GM03348 (cell line): ENCODE data around the gene DNAH9.

Experiments
- DNase-seq: peaks from one replicate; pipeline ENCODE4 v3.0.0; 2012; ENCODE audit warnings: low spot score

Gene DNAH9

DNA sequence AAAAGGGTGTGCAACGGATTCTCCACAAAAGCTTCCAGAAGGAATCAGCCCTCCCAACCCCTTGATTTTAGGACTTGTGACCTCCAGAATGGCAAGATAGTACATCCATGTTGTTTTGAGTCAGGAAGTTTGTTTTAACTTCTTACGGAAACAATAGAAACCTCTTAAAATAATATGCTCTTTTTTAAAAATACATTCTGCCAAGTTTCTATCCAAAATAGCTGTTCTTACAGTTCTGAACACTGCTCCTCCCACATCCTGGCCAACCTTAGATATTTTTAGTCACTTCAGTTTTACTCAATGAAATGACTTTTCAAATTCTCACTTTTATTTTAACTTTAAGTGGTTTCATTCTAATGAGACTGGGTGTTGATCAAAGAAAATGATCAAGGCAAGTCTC lies 242.6 kb downstream of the DNAH9 start:
- no peak for DNase-seq

DNA sequence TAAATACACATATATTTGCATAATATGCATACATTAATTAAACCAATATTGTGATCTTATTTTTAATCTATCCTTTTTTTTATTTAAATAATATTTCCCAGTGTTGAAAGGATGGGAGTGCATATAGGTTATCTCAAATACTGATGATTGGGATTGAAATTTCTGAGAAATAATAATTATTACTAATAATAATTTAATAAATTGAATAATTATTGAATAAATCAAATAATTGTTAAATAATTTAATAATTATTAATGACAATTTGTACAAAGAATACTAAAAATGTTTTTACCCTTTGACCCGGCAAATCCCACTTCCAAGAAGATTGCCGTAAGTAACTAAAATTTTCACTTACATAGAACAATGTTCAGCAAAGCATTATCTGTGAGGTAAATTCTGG lies 250.1 kb downstream of the DNAH9 start:
- DNase-seq, result no peak

DNA sequence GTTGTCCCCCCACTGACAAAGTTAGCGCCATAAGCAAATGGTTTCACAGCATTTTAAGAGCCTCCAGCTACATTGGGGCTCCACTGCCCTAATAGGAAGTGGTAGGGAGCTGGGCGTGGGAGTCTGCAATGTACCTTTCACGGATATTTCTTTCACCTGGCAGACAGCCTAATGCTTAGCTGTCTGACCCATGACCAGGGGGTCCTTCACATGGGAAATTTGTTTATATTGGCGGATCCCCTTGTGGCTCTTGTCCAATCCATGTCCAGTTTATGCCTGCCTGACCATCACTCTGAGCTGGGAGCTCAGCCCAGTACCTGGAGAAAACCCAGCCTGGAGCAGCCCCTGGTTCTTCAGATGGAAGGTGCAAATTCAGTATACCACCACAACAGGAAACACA lies 254.0 kb downstream of the DNAH9 start:
- no peak for DNase-seq

DNA sequence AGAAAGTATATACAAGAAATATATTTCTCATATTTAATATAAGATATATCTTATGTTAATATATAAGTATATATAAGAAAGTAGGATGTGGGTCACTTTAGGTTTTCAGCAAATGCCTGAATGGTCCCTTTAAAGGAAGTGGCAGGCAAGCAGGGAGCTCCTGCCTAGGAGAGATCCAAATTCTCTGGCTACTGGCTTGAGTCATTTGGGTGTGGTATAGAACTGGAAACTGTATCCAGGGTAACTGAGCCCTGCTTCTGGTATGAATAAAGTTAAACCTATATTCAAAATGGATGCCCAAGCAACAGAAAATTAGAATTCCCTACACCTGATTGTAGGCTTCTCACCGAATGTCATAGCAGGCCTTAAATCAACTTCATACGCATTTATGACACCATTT lies 254.6 kb downstream of the DNAH9 start:
- DNase-seq, result no peak

DNA sequence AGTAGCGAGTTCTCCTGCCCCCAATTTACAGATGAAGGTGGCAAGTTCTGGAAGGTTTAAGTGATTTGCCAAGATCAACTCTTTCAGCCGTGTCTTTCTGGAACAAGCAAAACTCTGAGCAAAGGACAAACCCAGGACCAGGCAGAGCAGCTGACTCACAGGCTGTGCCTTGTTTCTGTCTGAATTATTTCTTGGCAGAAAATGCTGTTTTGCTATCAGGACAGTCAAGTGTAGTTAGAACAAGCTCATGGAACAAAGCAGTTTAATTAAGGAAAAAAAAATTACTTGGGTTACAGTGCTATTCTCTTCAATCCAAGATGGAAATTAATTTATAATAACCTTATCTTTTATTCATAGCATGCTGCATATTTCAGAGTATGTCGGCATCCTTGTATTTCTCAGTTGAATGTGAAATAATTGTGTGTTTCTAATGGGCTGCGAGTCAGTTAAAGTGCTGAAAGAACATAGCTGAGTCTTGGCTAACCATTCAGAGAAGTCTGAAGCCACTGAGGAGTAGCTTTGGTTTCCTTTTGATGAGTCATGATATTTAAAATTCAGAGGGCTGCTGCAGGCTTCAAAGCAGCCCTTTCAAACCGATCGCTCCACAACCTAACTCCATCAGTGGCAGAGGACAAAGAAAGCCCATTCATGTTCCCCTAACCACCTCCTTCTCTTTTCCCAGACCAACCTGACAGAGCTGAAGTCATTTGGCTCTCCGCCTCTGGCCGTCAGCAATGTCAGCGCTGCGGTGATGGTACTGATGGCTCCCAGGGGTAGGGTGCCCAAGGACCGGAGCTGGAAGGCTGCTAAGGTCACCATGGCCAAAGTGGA lies 255.3 kb downstream of the DNAH9 start:
- DNase-seq, result no peak

DNA sequence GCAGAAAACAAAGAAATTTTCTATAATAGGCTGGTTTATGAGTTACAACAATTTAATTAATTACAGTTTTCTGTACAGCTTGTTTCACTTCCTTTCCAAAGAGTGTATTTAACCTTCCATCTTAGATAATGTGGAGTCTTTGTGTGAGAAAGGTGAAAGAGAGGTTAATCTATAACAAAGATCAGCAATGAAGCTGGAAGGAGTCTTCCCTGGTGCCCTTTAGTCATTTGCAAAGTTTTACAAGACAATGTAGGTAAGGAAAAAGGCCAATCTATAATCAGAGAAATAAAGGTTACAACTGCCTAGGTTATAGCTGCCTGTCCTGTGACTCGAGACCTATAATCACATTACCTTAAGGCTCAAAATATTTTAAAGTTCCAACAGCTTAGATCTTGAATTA lies 257.0 kb downstream of the DNAH9 start:
- DNase-seq, result no peak

DNA sequence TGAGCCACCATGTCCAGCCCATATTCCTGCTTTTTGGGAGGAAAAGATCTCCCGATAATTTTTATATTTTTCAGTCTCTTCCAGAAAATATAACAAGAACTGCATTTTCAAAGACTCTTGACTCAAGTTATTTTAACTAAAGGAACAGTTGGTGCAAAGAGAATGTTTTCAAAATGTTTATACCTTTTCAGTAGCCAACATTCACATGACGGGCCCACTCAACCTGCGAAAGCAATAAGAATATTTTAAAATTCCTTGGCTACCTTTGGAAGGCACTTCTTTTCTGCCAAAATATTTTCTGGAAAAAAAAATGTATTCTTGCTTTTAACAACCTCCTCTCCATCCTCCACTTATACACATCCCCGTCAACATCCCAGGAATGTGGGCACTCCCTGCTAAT lies 258.7 kb downstream of the DNAH9 start:
- no peak for DNase-seq

DNA sequence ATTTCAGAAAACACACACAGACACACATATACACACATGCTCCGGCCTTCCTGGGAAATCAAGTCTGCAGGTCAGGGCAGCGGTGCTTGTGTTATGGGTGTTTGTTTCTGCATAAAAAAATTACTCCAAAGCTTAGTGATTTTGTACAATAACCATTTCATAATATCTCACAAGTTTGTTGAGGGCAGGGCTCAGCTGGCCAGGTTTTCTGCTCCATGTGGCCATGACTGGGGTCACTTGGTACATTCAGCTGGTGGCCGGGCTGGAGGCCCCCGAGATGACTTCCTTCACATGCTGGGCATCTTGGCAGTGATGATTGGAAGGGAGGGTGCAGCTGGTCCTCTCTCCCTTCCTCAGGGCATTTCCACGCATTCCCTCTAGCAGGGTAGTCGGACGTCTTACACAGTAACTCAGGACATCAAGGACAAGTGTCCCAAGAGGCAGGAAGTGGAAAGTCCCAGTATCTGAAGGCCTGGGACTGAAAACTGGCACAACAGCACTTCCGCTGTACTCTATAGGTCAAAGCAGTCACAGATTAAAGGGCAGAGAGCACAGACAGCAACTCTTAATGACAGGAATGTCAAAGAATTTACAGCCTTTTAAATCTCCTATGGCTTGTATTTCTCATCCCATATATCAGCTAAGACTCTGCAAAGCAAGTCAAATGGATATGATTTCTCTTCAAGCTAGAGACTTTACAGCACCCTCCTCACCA lies 271.6 kb downstream of the DNAH9 start:
- no peak for DNase-seq

DNA sequence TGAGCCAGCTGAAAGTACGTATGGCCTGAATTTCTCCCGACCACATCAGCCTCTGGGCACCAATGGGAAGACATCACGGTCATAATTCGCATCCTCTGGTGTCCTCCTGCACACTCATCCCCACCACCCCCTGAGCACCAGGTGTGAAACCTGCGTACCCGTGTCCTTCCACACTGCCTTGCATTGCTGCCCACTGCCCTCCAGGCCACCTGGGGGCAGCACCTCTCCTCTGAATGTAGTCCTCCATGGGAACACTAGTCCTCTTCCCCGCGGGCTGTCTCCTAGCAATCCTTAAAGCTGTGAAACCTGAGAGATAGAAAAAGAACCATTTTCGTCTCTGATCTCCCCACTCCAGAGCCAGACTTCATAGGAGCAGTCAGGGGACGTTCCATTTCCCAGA lies 273.5 kb downstream of the DNAH9 start:
- DNase-seq, result no peak

DNA sequence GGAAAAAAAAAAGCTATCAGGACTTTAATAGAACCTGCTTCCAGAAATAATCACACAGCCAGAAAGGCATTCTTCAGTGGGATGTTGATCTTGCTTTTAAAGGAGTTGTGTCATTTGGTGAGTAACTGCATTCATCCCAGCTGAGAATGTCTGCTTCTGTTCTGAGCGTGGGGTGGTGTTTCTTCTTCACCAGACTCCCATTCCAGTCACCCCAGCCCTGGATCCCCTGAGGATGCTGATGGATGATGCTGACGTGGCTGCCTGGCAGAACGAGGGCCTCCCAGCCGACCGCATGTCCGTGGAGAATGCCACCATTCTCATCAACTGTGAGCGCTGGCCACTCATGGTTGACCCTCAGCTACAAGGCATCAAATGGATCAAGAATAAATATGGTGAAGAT lies 276.5 kb downstream of the DNAH9 start:
- DNase-seq, result no peak

DNA sequence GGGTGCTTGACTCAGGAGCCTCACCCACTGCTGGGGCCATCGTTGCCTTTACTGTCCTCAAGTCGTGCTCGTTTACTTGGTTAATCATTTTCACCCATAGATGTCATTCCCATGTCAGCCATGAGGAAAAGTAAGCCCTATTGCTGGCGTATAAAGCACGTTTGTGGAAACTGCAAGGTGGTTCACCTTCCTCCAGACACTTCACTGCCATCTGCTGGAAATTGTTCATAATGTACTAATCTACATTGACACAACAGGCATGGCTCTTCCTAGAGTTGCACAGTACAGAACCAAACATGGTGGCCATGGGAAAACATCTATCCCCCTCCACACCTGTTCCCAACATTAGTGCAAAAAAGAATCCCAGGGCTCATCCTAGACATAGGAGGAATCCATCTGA lies 282.4 kb downstream of the DNAH9 start:
- DNase-seq, result no peak

DNA sequence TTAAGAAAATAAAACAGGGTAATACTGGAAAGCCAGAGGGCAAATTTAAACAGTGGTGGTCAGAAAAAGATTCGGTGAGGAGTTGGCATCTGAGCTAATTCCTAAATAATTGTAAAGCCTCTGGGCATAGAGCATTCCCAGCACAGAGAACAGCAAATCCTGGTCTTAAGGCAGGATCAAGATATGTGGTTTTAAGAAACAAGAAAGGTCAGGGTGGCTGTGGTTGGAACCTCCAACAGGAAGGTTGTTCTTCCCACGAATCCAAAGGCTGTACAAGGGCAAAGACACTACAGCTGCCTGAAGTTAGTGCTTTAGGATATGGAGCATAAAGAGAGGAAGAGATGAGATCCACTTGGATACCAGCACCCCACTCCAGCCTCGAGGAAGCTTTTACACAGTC lies 284.4 kb downstream of the DNAH9 start:
- no peak for DNase-seq

DNA sequence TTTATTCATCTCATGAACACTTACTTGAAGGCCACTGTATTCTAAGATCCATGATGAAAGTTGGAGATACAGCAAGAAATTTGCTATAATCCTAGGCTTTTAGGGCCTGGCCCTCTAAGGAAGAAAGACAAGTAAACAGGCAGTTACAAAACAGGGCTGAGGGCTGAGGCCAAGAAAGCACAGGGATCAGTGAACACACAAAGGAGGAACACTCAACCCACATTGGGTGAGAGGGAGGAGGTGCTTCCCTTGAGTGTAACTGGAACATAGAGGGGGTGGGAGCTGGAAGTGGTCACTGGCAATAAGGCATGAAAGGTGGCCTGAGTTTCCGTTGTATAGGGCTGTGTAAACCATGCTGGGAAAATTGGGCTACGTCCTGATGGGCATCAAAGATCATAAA lies 286.8 kb downstream of the DNAH9 start:
- DNase-seq, result no peak

DNA sequence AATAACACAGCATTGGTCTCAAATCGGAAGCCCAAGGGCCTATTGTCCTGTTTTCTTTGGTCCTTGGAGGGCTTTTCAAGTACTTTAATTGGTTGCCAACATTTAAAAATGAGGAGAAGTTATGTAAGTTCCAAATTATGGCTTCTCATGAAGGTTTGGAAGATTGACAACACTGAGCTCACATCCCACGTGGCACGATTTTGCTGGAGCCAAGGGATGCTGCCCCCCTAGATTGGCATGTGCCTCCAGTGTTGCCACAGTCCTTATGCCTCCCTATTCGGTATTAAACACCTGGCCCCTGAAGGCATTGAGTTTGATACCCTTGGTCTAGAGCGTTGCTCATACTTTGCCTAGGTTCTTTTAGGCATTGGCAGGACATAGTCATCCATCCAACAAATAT lies 291.0 kb downstream of the DNAH9 start:
- DNase-seq, result no peak

DNA sequence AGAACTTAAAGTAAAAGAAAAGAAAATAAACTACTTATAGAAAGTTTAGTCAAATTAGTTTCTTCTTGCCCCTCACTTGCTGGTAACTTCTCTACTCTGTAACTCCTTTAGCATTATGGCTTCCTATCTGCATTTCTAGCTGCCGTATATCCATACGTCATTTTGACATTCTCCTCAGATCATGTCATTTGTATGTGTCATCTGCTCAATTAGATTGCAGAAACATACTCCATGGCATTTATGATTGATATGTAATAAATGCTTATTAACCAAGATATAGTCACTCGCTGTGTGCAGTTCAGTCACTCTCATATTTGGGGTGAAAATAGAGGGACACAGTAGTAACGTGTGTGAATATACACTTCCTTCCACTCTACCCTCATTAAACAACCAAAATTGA lies 295.6 kb downstream of the DNAH9 start:
- DNase-seq, result no peak

DNA sequence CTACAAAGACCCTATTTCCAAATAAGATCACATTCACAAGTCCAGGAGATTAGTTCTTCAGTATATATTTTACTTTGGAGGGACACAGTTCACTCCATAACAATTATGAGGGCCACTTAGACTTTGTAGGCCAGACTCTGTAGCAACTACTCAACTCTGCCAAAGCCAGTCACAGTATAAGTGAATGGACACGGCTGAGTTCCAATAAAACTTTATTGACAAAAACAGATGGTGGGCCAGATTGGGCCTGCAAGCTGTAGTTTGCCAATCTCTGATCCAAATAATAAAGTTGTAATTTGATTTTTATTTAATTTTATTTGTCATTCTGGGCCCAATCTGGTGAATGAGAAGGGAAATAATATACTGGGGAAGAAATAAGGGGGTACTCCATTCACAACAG lies 297.9 kb downstream of the DNAH9 start:
- DNase-seq, result no peak

DNA sequence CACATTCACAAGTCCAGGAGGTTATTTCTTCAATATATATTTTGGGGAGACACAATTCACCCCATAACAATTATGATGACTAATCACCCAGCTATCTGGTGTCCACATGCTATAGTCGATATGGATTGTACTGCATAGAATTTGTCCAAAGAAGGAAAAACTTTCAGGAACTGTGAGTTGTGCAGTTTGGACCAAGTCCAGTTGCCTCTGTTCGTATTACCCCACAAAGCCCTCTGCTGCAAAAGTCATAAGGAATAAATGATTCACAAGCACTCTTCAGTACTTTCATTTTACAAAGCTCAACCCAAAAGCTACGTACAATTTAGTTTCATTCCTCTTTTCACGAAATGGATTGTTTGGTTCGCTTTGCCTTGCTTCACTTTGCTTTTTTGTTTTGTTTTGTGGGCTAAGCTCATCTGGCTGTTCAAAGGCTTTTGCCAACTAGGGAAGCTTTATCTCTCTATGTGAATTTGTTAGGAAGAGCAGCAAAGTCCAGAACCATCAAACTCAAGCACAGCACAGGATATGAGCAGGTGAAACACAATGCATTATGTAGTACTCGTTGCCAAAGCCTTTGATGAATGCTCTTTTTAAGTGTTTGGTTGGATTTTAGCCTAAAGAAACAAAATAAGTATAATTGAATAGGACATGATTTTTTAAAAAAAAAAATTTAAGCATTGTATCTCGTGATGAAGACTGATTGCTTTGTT lies 300.4 kb downstream of the DNAH9 start:
- DNase-seq, result no peak

DNA sequence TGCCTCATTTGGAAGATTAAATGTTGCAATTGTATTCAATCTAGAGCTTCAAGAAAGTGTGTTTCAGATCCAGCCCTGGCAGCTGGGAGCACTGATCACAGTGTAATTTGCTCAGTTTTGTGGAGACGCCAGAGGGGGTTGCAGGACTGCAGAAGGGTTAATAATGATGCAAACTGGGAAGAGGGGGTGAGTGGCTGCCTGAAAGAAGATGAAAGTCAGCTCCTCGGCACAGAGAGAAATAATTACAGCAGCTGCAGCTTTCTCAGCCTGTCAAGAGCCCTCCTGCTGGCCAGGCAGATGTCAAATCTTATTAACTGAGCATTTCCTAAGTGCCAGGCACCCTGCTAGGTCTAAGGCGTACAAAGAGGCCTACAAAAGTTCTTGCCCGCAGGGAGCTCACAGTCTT lies 301.3 kb downstream of the DNAH9 start:
- DNase-seq, result no peak

DNA sequence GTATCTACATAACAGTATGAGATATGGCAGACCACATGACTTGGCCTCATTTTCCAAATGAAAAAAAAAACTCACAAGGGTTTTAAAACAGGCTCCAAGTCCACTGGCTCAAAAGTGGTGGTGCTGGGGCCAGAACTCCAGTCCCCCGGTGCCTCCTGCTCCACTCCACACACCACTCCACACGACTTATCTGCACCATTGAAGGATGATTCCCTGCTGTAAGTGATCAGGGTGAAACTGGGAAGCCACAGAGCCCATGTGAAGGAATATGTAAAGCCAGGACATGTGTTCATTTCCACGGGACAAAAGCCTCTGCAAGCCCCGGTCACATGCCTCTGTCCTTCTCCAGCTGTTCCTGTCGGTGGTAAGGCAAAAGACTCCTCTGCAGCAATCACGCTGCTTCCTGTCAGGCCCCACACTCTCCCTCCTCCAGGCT lies 301.8 kb downstream of the DNAH9 start:
- no peak for DNase-seq

DNA sequence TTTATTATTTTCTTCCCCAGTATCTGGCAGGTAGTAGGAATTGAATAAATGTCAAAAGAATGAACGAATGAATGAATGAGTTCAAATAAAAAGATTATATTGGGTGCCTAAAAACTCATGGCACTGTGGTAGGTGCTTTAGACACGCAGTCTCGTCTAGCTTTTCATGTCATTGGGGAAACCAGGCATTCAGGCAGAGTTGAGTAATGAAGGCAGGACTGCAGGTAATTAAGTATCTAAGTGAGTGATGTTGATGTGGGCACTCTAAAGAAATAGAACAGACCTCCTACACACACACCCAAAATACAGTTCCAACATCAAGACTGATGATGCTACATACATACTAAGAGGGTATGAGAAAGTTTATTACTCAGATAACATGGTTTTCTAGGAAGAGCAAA lies 302.4 kb downstream of the DNAH9 start:
- no peak for DNase-seq

DNA sequence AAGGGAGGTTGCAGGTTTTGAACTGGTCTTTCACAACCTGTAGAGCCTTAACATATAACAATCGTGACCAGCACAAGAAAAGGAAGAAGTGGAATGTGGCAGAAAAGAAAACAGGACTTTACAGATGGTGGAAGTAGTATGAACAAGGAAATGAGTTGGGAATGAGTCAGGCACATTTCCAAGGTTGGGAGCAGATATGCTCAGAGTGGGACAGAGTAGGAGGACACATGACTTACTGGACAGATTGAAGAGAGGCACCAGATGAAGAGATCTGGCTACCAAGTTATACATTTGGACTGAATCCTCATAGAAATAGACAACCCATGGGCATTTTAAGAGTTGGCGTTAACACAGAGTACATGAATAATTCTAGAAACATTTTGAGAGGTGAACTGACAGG lies 303.7 kb downstream of the DNAH9 start:
- DNase-seq, result no peak

DNA sequence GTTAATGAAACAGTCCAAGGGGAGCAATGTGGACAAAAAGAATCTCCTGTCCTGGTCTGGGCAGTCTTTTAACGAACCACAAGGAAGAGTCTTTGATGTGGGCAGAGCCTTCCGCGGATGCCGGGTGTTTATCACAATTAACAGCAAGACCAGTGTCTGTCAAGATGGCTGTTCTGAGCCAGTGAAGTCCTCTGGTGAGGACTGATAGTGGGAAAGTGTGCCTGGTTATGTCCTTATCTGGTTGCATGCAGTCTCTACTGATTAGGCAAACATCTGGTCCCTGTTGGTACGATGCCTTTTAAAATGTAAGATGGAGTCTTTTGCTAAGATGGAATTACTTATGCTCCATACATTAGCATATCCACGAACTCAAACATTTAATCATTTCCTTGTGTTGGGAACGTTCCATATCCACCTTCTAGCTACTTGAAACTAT lies 310.5 kb downstream of the DNAH9 start:
- no peak for DNase-seq

DNA sequence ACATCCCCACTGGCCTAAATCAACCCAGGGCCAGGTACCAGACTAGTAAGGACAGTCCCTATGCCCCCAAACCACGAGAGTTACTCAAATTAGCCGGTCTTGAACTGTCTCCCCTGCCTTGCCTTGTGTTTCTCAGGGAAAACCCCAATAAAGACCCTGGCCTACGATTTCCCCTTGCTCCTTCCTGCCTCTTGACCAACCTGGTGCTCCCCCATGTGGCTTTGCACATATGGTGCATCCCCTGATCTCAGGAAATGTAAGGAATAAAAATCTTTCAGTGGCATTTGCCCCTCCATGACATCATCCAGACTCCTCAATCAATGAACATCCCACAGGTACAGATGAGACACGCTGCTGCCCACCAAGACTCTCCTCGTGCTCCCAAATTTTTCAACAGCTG lies 311.1 kb downstream of the DNAH9 start:
- DNase-seq, result no peak
